Measurements from ENCODE around the gene ARL11. TPM values are rescaled to one million over a fixed set of nuclear protein-coding genes. Genes with fewer than 3 reads are reported as not detected.

The ARL11 gene
- total RNA-seq, 1 experiment from 2014 or later = not detected

- no peak for DNase-seq (ENCODE audit: low read depth)
Observed at GRCh38 chr13:49649244-49649962, 21.1 kb downstream of the ARL11 start.

DNA sequence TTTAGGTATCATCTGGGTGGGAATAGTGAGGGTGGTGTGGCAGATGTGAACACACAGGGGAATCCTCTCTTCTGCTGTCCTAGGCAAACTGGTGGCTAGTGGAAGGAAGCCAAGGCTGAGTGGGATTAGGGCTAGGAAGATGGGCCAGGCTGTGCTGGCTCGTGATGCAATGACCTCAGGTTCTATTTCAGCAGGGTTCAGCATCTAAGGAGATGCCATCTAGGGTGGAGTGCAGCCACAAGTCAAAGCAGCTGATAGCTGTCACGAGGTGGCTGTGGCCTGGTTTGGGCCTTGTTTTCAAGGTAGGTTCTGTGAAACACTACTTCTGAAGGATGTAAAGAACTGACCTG lies 21.6 kb downstream of the ARL11 start:
- DNase-seq (ENCODE audit: low read depth) = no peak

GRCh38 chr13:49651570-49652354 lies 23.5 kb downstream of the ARL11 start:
- DNase-seq (ENCODE audit: low read depth) = no peak

DNA sequence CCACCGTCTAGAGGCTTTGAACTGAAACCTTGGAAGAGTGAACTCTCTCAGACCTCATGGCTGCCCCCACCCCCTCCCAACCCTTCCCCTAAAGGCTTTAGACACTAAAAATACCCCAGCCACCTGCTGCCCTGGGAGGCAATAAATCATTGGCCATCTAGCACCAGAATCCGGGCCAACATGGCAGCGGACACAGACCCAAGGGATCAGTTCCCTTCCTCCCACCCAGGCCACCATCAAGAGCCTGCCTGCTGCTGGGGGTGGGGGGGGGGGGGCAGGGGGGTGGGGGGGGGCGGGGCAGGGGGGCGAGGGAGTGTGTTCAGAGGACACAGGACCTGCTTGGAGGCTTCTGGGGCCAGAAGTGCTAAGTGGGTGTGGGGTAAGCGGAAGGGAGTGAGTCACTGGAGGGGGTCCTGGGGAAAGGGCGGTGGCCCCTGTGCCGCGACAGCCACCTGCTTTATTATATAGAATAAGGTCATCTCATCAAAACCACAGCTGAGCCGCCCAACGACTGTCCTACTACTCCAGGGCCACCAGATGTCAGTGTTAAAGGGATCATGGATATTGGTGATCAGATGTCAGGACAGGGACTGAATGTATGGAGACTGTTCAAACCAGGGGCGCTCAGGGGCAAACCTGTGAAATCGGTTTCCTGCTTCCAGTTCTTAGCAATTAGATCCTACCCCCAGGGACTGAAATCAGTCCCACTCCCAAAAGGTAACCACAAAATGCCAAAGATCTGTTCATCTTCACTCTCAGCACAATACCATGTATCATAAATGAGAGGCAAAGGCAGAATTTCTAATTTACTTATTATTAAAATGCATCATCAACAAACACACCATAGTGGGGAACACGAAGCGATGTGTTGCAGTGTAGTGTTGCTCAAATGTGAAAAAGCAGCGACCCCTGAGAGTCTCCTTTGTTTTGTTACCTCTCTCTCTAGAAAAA lies 24.3 kb downstream of the ARL11 start:
- peak; percentile 19 for DNase-seq (ENCODE audit: low read depth)

GRCh38 chr13:49653478-49653877 lies 25.2 kb downstream of the ARL11 start:
- DNase-seq (ENCODE audit: low read depth) = no peak

- no peak for DNase-seq (ENCODE audit: low read depth)
Observed at GRCh38 chr13:49654011-49654410, 25.7 kb downstream of the ARL11 start.

- DNase-seq (ENCODE audit: low read depth) = no peak
Observed at GRCh38 chr13:49655906-49656305, 27.6 kb downstream of the ARL11 start.

DNA sequence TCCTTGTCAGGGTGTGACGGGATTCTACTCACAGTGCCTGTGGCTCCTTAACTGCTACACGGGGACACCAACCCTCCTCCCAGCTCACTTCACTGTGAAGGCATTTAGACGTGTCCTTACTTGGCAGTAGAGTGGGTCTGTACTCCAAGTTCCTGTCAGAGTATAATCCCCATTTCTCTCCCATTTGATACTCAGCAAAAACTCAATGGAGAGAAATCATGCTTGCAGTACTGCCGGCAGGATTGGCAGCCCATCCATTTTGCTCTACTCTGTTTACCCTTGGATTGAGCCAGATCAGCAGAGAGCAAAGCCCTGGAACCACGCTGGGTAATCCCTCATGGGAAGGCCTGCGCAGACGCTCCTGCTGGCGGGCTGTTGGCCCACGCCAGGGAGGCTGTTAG lies 28.9 kb downstream of the ARL11 start:
- no peak for DNase-seq (ENCODE audit: low read depth)

GRCh38 chr13:49664606-49665005 lies 36.3 kb downstream of the ARL11 start:
- DNase-seq (ENCODE audit: low read depth) = no peak

- DNase-seq (ENCODE audit: low read depth) = peak; percentile 13
Observed at GRCh38 chr13:49667773-49668172, 39.5 kb downstream of the ARL11 start.

- DNase-seq (ENCODE audit: low read depth) = peak; percentile 57
Observed at GRCh38 chr13:49669735-49670309, 41.5 kb downstream of the ARL11 start.

- no peak for DNase-seq (ENCODE audit: low read depth)
Observed at GRCh38 chr13:49670828-49671227, 42.5 kb downstream of the ARL11 start.

- DNase-seq (ENCODE audit: low read depth) = no peak
Observed at GRCh38 chr13:49676581-49677298, 48.4 kb downstream of the ARL11 start.

DNA sequence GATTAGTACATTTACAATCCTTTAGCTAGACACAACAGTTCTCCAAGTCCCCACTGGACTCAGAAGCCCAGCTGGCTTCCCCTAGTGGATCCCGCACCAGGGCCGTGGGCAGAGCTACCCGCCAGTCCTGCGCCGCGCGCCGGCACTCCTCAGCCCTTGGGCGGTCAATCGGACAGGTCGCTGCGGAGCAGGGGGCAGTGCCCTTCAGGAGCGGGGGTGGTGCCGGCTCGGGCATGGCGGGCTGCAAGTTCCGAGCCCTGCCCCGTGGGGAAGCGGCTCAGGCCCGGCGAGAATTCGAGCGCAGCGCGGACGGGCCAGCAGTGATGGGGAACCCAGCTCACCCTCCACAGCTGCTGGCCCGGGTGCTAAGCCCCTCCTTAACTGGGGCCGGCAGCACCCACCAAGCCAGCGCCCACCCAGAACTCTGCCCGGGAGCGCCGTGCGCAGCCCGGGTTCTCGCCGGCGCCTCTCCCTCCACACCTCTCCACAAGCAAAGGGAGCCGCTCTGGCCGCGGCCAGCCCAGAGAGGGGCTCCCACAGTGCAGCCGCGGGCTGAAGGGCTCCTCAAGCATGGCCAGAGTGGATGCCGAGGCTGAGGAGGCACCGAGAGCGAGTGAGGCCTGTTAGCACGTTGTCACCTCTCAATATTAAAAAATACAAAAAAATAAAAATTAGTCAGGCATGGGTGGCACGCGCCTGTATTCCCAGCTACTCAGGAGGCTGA lies 50.0 kb downstream of the ARL11 start:
- no peak for DNase-seq (ENCODE audit: low read depth)

GRCh38 chr13:49679246-49679645 lies 50.9 kb downstream of the ARL11 start:
- no peak for DNase-seq (ENCODE audit: low read depth)

GRCh38 chr13:49681842-49682435 lies 53.6 kb downstream of the ARL11 start:
- DNase-seq (ENCODE audit: low read depth) = peak; percentile 16
